Stomach (tissue), 9 donors: ENCODE data around the gene EDC3. TPM values are rescaled to one million over a fixed set of nuclear protein-coding genes. Genes with fewer than 3 reads are reported as not detected.
A peak's percentile ranks its signal among the peaks of the same experiment; 100 is the strongest.

Experiments
- DNase-seq, 2 donors: peaks; one replicate each; pipeline versions ENCODE4 v3.0.0 to v3.0.0-alpha.2; 2013 to 2019
- H3K27ac ChIP-seq, 5 donors: fragments of 200-600 bp in 4 of 5; sonication (generic) in 4 of 5; one replicate each; pipeline ENCODE4 v1.5.1; 2013 to 2019; ENCODE audit warnings: mild to moderate bottlenecking in 1 of 5, moderate library complexity in 1 of 5
- H3K27me3 ChIP-seq, 3 donors: fragments of 200-600 bp; sonication (generic); one replicate each; pipeline ENCODE4 v1.5.1; 2017 to 2019; ENCODE audit warnings: mixed run types in 1 of 3
- H3K36me3 ChIP-seq, 4 donors: fragments of 200-600 bp; sonication (generic); 1 replicate in 3 of 4; 2 replicates in 1 of 4; pipeline ENCODE4 v1.5.1; 2016 to 2019
- H3K4me1 ChIP-seq, 4 donors: fragments of 200-600 bp; sonication (generic); one replicate each; pipeline ENCODE4 v1.5.1; 2016 to 2019
- H3K4me3 ChIP-seq, 4 donors: fragments of 200-600 bp; sonication (generic) in 3 of 4; one replicate each; pipeline ENCODE4 v1.5.1; 2016 to 2019; ENCODE audit warnings: mild to moderate bottlenecking in 1 of 4
- H3K9me3 ChIP-seq, 4 donors: fragments of 200-600 bp; sonication (generic); one replicate each; pipeline ENCODE4 v1.5.1; 2016 to 2019
- EP300 ChIP-seq: sonication (generic); formaldehyde crosslinking; IDR thresholded peaks from one replicate; pipeline ENCODE4 v1.6.1; 2017; ENCODE audit warnings: antibody characterized with exemption
- POLR2A ChIP-seq, 4 donors: fragments of 450-650 bp; IDR thresholded peaks; one replicate each; pipeline ENCODE4 v1.6.1; 2016; ENCODE audit warnings: antibody characterized with exemption in 4 of 4, control low read depth in 2 of 4, mild to moderate bottlenecking in 1 of 4, moderate library complexity in 1 of 4
- POLR2AphosphoS5 ChIP-seq, 3 donors: sonication (generic); formaldehyde crosslinking; IDR thresholded peaks; one replicate each; pipeline ENCODE4 v1.6.1; 2016; ENCODE audit warnings: antibody characterized with exemption in 3 of 3
- WGBS, 5 donors: extraction: QIAGEN DNeasy Blood & Tissue Kit in 3 of 5; methylation state at CpG; one replicate each; pipeline versions ENCODE4 v1.1.5 to v1.1.7; 2013 to 2018; 5-methylcytosine and 5-hydroxymethylcytosine counted together
- intact Hi-C: fragments of 100-400 bp; cut with DNase I; formaldehyde crosslinking; loops from one replicate; pipeline ENCODE4 v1.15.1; 2023; ENCODE audit warnings: low total_unique reads
- polyA plus RNA-seq, 3 donors: library from polyadenylated mRNA; stranded (reverse); fragments of 200-250 nt; gene quantifications; one replicate each; pipeline ENCODE4 v1.2.3, GENCODE V29; 2013
- total RNA-seq, 5 donors: library from RNA; depleted of rRNA; stranded (reverse); fragments of >200 nt; gene quantifications; one replicate each; pipeline versions ENCODE4 v1.1.0 to v1.2.3, GENCODE V29; 2014 to 2016
- TF ChIP-seq, protein P1 (sequence below), 7 experiments: fragments of 450-650 bp in 4 of 7; fragments of 200-600 bp in 3 of 7; sonication (generic) in 3 of 7; IDR thresholded peaks; one replicate each; pipeline ENCODE4 v1.5.1; 2016 to 2019; ENCODE audit warnings: antibody characterized with exemption in 7 of 7, control low read depth in 2 of 7, mild to moderate bottlenecking in 1 of 7
- donor health status: healthy with polysubstance abuse.
- donor health status: Bipolar disorder and iron deficiency.
- donor health status: healthy.

The EDC3 gene
- total and polyA plus RNA-seq, 8 donors: 8.8 to 42.6 (median 14.6) TPM

DNA sequence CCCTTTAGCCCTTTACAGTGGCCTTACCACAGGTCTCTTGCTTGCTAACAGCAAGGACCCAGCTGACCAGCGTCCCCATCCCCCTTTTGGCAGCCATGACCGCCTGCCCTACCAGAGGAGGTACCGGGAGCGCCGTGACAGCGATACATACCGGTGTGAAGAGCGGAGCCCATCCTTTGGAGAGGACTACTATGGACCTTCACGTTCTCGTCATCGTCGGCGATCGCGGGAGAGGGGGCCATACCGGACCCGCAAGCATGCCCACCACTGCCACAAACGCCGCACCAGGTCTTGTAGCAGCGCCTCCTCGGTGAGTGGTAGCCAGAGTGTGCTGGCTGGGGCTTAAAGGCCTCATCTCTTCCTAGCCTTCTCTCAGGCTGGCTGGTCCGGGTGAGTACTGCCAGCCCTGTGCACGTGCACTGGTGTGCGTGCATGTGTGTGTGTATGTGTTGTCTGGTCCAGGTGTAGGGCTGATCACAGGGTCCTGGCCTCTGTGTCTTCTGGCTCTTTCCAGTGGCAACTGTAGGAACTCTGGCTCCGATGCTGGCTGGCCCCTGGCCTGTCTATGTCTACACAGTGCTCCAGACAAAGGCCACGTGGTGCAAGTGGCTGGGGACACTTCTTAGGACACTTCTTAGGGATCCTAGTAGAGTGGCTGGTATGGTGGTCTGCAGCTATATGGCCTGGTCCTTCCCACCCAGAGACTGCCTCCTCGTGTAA lies 75.7 kb downstream of the EDC3 start:
- peak overlapping the region in 1 of 4 donors; percentile 13 for H3K4me3 ChIP-seq
- intact Hi-C loops: no loop called here
- no peak overlapping the region for H3K27ac ChIP-seq
- WGBS, 5 donors: 89 to 92% (median 90%) methylated on average over 22 to 27 of the region's 27 CpGs
- TF ChIP-seq POLR2AphosphoS5 (IDR thresholded peaks at IDR 0.05) (no peak), EP300 (no peak), POLR2A (IDR thresholded peaks at IDR 0.05) (no peak)
- TF ChIP-seq, protein P1, sequence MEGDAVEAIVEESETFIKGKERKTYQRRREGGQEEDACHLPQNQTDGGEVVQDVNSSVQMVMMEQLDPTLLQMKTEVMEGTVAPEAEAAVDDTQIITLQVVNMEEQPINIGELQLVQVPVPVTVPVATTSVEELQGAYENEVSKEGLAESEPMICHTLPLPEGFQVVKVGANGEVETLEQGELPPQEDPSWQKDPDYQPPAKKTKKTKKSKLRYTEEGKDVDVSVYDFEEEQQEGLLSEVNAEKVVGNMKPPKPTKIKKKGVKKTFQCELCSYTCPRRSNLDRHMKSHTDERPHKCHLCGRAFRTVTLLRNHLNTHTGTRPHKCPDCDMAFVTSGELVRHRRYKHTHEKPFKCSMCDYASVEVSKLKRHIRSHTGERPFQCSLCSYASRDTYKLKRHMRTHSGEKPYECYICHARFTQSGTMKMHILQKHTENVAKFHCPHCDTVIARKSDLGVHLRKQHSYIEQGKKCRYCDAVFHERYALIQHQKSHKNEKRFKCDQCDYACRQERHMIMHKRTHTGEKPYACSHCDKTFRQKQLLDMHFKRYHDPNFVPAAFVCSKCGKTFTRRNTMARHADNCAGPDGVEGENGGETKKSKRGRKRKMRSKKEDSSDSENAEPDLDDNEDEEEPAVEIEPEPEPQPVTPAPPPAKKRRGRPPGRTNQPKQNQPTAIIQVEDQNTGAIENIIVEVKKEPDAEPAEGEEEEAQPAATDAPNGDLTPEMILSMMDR (IDR thresholded peaks at IDR 0.05): no peak
- H3K36me3 ChIP-seq: peaks cover 60 to 70% (median 65%) of the 10 kb centered on the region in 4 donors
- no peaks in the 10 kb centered on the region for H3K9me3 ChIP-seq
- H3K27me3 ChIP-seq: no peaks in the 10 kb centered on the region
- DNase-seq: no peak
- H3K4me1 ChIP-seq: peaks cover 34 to 71% (median 57%) of the 10 kb centered on the region in 4 donors

DNA sequence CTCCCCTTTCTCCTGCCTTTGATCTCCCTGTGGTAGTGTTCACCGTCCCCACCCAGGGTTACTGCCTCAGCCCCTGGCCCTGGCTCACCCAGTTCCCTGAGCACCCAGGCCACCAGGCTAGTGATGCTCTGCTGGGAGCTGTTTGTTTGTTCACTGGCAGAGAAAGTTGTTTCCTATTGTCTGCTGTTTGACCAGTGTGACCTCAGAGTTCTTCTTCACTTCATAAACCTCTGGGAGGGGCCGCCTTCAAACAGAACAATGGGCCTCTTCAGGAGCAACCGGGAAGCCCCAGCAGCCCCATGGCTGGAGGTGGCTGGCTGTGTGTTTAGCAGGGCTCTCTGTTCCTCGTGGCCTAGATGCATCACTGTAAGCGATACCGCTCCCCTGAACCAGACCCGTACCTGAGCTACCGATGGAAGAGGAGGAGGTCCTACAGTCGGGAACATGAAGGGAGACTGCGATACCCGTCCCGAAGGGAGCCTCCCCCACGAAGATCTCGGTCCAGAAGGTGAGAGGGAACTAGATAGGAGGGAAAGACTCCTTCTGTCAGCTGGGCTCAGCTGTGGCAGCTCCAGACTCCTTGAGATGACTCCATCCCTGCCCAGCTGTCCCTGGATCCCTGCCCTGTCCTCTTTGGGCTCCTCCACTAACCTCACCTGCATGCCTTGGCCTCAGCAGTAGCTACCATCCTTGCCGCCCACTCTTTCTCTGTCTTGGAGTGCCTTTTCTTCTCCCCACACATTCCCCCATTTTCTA lies 76.8 kb downstream of the EDC3 start:
- no peak for DNase-seq
- no peaks in the 10 kb centered on the region for H3K9me3 ChIP-seq
- H3K27me3 ChIP-seq: no peaks in the 10 kb centered on the region
- 75 to 84% (median 81%) methylated on average over 15 of the region's 15 CpGs for WGBS, 5 donors
- peaks cover 50 to 59% (median 55%) of the 10 kb centered on the region in 4 donors for H3K36me3 ChIP-seq
- intact Hi-C loops: no loop called here
- peak overlapping the region in 1 of 4 donors; percentile 2 for H3K4me3 ChIP-seq
- TF ChIP-seq EP300 (no peak), POLR2AphosphoS5 (IDR thresholded peaks at IDR 0.05) (no peak)
- peaks cover 34 to 76% (median 63%) of the 10 kb centered on the region in 4 donors for H3K4me1 ChIP-seq
- H3K27ac ChIP-seq: no peak overlapping the region

DNA sequence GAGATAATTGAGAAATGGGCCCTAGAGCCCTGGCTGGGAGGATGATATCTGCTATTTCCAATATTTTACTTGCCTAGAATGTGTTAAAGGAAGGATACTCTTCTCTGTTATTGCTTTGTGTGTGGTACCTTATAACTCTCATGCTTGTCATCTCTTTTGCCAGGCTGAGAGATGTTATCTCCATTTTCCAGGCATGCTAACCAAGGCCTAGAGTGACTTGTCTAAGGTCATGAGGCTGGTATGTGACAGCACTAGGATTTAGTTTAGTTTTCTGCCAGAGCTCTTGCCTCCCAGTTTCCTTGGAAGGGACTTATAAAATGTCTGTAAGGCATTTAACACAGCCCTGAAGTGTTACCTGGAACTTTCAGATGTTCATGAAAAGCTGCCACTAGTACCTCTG lies 78.8 kb downstream of the EDC3 start:
- TF ChIP-seq POLR2AphosphoS5 (IDR thresholded peaks at IDR 0.05) (no peak), EP300 (no peak)
- no peak for DNase-seq
- peaks cover 30 to 39% (median 35%) of the 10 kb centered on the region in 4 donors for H3K36me3 ChIP-seq
- H3K9me3 ChIP-seq: no peaks in the 10 kb centered on the region
- H3K4me1 ChIP-seq: peaks cover 34 to 69% (median 64%) of the 10 kb centered on the region in 4 donors
- H3K27me3 ChIP-seq: no peaks in the 10 kb centered on the region
- H3K4me3 ChIP-seq: peak overlapping the region; percentile 82 to 93 (median 91)
- peak overlapping the region in 4 of 5 donors; percentile 95 to 99 (median 98) for H3K27ac ChIP-seq
- intact Hi-C loops: no loop called here

DNA sequence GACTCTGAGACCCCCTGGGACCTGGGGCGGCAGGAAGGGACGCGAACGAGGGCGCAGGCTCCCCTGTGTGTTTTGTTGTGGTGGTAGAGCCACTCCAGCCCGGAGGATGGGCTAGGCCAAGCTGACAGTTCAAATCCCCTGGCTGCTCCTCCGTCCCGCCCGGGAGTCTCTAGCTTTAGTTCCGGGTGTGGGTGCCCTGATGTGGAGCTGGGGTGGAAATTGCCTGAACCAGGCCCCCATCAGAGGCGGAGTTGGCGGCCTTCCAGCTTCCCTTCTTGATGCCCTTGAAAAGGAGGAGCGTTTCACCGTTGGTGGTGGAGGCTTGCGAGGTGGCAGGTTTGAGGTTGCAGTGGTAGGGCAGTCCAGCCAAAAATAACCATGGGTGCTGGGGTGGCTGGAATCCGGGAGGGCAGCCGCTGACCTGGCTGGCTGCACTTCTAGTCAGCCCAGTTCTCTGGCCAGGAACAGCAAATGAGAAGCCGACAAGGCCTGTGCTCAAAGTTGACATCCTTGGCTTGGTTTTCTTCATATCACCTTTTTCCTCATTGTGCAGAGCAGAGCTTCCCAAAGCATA lies 79.4 kb downstream of the EDC3 start:
- peak; percentile 87 to 91 for DNase-seq
- TF ChIP-seq POLR2A (IDR thresholded peaks at IDR 0.05) (no peak), POLR2AphosphoS5 (IDR thresholded peaks at IDR 0.05) (peak in 2 of 3 donors; percentile 45 to 75)
- Histone ChIP-seq H3K4me3 (peak overlapping the region; percentile 82 to 93 (median 91)), H3K27ac (peak overlapping the region; percentile 95 to 99 (median 97)), H3K4me1 (peaks cover 34 to 63% (median 61%) of the 10 kb centered on the region in 4 donors), H3K36me3 (peaks cover 24 to 34% (median 29%) of the 10 kb centered on the region in 4 donors), H3K9me3 (no peaks in the 10 kb centered on the region), H3K27me3 (no peaks in the 10 kb centered on the region)
- 0 to 2% (median 1%) methylated on average over 12 to 18 of the region's 18 CpGs for WGBS, 5 donors
- intact Hi-C loops: no loop called here

DNA sequence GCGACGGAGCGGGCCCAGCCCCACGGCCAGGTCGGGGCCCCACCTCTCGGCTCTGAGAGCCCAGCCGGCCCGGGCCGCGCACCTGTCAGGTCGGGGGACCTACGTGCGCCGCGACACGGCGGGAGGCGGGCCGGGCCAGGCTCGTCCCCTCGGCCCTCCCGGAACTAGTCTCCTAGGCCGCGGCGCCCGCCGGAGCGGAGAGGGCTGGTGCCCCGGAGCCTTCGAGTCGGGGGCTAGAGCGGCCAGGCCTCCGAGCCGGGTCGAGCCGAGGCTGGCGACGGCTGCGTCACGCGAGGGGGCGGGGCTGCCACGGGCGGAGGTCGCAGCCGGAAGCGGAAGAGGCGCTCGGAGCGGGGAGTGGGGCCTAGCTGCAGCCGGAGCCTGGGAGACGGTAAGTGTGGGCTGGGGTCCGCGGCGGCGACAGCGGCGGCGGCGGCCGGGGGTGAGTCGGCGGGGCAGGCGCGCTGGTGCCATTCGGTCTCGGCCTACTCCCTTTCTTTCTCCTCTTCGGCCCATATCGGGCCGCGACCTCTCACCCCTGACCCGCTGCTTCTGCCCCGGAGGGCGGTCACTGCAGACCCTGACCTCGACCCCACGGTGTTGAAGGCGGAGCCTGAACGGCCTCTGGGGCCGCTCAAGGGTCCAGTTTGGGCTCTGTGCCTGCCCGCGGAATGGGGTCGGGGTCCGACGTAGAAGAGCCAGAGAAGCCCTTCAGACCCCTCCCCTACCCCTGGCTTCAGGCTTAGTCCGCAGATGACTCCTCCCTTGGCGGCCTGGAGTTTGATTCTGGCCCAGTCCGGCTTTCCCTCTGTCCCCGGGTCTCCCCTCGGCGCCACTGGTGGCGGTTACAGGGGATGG lies 80.1 kb downstream of the EDC3 start, which contains the start of gene CLK3:
Gene CLK3, plus strand, starts transcription at position 329 of the 858 bp plus-strand sequence. CDS start 3,361 bp downstream, outside the sequence.
- H3K27ac ChIP-seq: peak within 1 kb of the TSS; percentile 95 to 99 (median 97)
- 0 to 1% (median 0%) methylated on average over 15 to 91 of the region's 91 CpGs for WGBS, 5 donors
- H3K27me3 ChIP-seq: no peaks in the 10 kb centered on the region
- DNase-seq: peak; percentile 98 to 99
- H3K4me1 ChIP-seq: peaks cover 29 to 56% (median 54%) of the 10 kb centered on the region in 4 donors
- H3K9me3 ChIP-seq: no peaks in the 10 kb centered on the region
- H3K4me3 ChIP-seq: peak within 1 kb of the TSS; percentile 82 to 93 (median 91)
- H3K36me3 ChIP-seq: peaks cover 18 to 26% (median 22%) of the 10 kb centered on the region in 4 donors
- TF ChIP-seq POLR2A (IDR thresholded peaks at IDR 0.05) (no peak), POLR2AphosphoS5 (IDR thresholded peaks at IDR 0.05) (peak; percentile 86 to 96 (median 89)), EP300 (no peak)
- TF ChIP-seq, protein P1 (IDR thresholded peaks at IDR 0.05): no peak
- intact Hi-C loops: no loop called here
